Bone marrow (tissue), 2 donors: ENCODE measurements around the gene SLC15A3.
A peak's percentile ranks its signal among the peaks of the same experiment; 100 is the strongest.
"Not testable (repeated sequence)": the region's sequence is repeated elsewhere in the genome, so short reads cannot be mapped to it uniquely, and the experiment has no call there.

Experiments used
- DNase-seq, 2 donors: peaks; one replicate each; lab custom pipeline; 2025; lab: John Stamatoyannopoulos, UW

Gene SLC15A3

GRCh38 chr11:60974726-60975125 is 22.8 kb upstream of the SLC15A3 start:
- DNase-seq, result no peak

GRCh38 chr11:60974316-60974715 is 22.3 kb upstream of the SLC15A3 start:
- DNase-seq, result not testable (repeated sequence)

- DNase-seq, result no peak
Observed at GRCh38 chr11:60973699-60974098, 21.7 kb upstream of the SLC15A3 start.

GRCh38 chr11:60972182-60973030 is 20.4 kb upstream of the SLC15A3 start:
- DNase-seq, result no peak

- DNase-seq, result no peak
Observed at GRCh38 chr11:60971520-60971919, 19.5 kb upstream of the SLC15A3 start, which contains the start of gene CD6. CD6 (plus strand) TSS chr11:60971680; CDS start chr11:60971866, 186 bp downstream.

- no peak for DNase-seq
Observed at GRCh38 chr11:60970890-60971289, 18.9 kb upstream of the SLC15A3 start.

- peak; percentile 13 to 16 for DNase-seq
Observed at GRCh38 chr11:60970369-60970774, 18.4 kb upstream of the SLC15A3 start.

- DNase-seq, result no peak
Observed at GRCh38 chr11:60968223-60968622, 16.2 kb upstream of the SLC15A3 start.

GRCh38 chr11:60966890-60967289 is 14.9 kb upstream of the SLC15A3 start:
- DNase-seq, result no peak

- DNase-seq, result no peak
Observed at GRCh38 chr11:60964801-60965200, 12.8 kb upstream of the SLC15A3 start.

- no peak for DNase-seq
Observed at GRCh38 chr11:60960405-60960804, 8.4 kb upstream of the SLC15A3 start.

- no peak for DNase-seq
Observed at GRCh38 chr11:60959431-60959830, 7.5 kb upstream of the SLC15A3 start.

GRCh38 chr11:60957188-60957587 is 5.2 kb upstream of the SLC15A3 start:
- DNase-seq, result no peak

GRCh38 chr11:60955571-60955970 is 3.6 kb upstream of the SLC15A3 start:
- DNase-seq, result no peak

- DNase-seq, result peak in 1 of 2 donors; percentile 19
Observed at GRCh38 chr11:60954421-60954820, 2.4 kb upstream of the SLC15A3 start.

- no peak for DNase-seq
Observed at GRCh38 chr11:60953781-60954180, 1.8 kb upstream of the SLC15A3 start.

GRCh38 chr11:60952742-60953170 is 780 bp upstream of the SLC15A3 start:
- no peak for DNase-seq

- DNase-seq, result peak in 1 of 2 donors; percentile 25
Observed at GRCh38 chr11:60951606-60951903, 421 bp downstream of the SLC15A3 start.

- no peak for DNase-seq
Observed at GRCh38 chr11:60950933-60951605, 907 bp downstream of the SLC15A3 start.

GRCh38 chr11:60950024-60950423 is 2.0 kb downstream of the SLC15A3 start:
- no peak for DNase-seq

GRCh38 chr11:60948250-60948649 is 3.7 kb downstream of the SLC15A3 start:
- no peak for DNase-seq

- no peak for DNase-seq
Observed at GRCh38 chr11:60947700-60948099, 4.3 kb downstream of the SLC15A3 start.

- no peak for DNase-seq
Observed at GRCh38 chr11:60946601-60947264, 5.2 kb downstream of the SLC15A3 start.
